GM19324 (cell line): ENCODE data around the gene MAN2B1.
A peak's percentile ranks its signal among the peaks of the same experiment; 100 is the strongest.
"Not testable (repeated sequence)": the region's sequence is repeated elsewhere in the genome, so short reads cannot be mapped to it uniquely, and the experiment has no call there.

ENCODE experiments used
- ATAC-seq: cut with Tn5 transposase; IDR thresholded peaks from one replicate; pipeline ENCODE4 v1.9.1; 2021; ENCODE audit warnings: mild to moderate bottlenecking, moderate library complexity; ENCODE audit not compliant: unreplicated experiment, low FRiP score

The MAN2B1 gene

GRCh38 chr19:12623361-12624031 lies 43.0 kb downstream of the MAN2B1 start:
- ATAC-seq = no peak

DNA sequence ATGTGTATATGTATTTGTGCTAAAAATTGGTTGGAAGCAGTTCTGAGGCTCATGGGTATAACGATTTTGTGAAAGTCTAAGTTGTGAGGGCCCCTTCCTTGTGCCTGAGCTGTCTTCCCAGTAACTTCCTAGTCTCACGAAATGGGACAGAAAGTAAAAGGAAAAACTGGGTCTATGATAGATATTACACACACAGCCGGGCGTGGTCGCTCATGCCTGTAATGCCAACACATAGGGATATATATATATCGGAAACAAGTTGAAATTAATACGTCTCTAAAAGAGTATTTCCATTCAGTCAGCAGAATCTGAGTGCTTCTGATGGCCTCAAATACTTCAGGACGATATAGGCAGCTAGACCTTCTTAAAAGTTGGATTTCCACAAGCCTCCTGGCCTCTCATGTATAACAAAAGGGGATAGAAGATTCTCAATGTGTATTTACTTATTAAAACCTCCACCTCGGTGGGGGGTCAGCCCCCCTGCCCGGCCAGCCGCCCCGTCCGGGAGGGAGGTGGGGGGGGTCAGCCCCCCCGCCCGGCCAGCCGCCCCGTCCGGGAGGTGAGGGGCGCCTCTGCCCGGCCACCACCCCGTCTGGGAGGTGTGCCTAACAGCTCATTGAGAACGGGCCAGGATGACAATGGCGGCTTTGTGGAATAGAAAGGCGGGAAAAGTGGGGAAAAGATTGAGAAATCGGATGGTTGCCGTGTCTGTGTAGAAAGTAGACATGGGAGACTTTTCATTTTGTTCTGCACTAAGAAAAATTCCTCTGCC lies 45.1 kb downstream of the MAN2B1 start:
- not testable (repeated sequence) for ATAC-seq

DNA sequence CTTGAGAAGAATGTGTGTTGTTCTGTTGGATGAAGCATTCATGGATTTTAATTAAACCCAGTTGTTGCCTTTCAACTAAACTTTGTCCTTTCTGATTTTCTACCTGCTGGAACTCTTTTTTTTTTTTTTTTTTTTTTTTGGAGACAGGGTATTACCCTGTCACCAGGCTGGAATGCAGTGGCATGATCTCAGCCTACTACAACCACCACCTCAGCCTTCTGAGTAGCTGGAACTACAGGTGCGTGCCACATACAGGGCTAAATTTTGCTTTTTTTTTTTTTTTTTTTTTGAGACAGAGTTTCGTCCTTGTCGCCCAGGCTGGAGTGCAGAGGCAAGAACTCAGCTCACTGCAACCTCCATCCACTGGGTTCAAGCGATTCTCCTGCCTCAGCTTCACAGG lies 48.9 kb downstream of the MAN2B1 start:
- no peak for ATAC-seq

DNA sequence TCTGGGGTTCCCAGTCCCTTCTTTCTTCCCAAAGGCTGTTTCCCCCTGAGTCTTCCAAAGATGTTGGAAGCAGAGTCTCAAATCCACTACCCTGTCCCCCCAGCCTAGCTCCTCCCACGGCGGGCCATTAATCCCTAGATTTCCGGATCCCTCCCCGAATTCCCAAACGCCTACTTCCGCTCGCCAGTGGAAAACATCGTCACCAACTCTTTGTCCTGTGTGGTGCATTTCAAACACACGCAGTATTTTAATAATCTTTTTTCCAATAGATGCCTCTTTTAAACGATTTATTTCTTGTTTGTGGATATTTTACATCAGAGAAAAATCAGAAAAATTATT lies 55.2 kb downstream of the MAN2B1 start:
- ATAC-seq = no peak

DNA sequence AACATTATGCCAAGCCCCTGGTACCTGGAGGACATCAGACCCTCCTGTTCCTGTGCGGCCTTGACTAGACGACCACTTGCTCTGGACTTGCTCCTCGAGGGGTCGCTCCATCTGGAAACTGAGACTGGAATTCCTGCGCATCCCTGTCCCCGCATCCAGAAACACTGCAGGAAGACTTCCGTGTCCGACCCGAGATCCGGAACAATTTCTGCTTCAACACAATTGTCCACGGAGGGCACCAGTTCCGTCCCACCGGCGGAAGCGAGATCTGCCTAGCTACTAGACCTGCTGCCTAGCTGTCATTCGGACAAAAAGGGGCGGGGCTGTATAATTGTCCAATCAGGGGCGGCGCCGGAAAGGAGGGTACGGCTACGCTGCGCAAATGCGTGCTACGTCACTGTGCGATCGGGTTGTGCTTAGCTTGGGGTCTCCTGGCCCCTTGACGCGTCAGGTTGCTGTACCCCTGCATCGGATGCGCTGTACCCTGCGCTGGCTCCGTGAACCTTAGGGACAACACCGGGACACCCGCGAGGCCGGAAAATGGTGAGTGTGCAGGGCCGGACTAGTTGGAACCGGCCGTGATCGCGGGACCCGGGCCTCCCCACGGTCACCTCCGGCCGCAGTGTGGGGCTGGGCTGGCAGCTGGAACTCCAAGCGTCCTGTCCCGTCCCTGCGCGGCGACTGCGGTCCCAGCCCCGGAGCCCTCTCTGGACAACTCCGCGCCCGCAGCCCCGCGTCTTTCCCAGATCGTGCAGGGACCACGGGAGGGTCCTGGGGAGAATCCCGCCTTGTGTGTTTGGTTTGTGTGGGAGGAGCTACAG lies 55.8 kb downstream of the MAN2B1 start, which contains the start of the genes ZNF490 and ZNF791:
TSS of gene ZNF490 (minus strand) at position 274 of the 821 bp plus-strand sequence. CDS start at position 141, 133 bp downstream.
TSS of gene ZNF791 (plus strand) at position 381 of the 821 bp plus-strand sequence. CDS start at position 541, 160 bp downstream.
- ATAC-seq = peak; percentile 78

- no peak for ATAC-seq
Measured at GRCh38 chr19:12607631-12608030, 58.9 kb downstream of the MAN2B1 start.

DNA sequence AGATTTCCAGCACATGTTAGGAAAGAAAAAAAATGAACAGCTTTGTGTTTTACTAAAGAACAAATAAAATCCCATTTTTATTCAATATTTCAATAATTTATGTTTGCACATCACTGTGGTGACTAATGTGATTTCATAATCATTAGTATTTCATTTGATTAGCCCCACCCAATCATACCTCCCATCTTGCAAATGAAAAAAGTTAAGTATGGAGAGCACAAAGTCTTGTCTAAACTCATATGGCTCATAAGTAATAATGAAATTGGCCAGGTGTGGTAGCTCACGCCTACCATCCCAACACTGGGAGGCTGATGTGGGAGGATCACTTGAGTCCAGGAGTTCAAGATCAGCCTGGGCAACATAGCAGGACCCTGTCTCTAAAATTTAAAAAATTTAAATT lies 59.7 kb downstream of the MAN2B1 start:
- ATAC-seq = no peak

- ATAC-seq = no peak
Measured at GRCh38 chr19:12603714-12604113, 62.8 kb downstream of the MAN2B1 start.

- no peak for ATAC-seq
Measured at GRCh38 chr19:12597594-12597993, 68.9 kb downstream of the MAN2B1 start.

DNA sequence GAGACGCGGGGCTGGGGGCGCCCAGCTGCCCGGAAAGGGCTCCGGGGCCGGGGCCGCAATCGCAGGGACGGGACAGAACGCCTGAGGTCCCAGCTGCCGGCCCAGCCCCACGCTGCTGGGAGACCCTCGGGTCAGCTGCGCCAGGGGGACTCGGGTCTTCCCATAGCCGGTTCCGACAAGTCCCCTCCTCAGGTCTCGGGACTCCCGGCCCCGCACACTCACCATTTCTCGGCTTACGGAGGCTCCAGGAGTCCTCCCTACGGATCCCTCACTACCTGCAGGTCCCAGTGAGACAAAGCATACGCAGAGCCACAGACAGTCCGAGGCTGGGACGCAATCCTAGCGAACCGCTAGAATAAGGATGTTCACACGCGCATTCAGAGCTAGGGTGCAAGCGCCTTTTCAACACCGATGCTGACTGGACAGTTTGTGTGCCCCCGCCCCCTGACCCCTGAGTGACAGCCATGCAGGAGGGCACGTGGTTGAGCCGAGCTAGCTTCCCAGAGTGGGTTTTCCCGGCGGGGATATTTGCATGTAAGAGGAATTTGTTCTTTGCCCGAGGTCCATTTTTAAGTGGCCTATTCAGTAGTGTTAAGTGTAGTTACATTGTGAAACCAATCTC lies 69.5 kb downstream of the MAN2B1 start:
- ATAC-seq = no peak
